H9 (cell line): ENCODE data around the gene AATF. TPM values are rescaled to one million over a fixed set of nuclear protein-coding genes. Genes with fewer than 3 reads are reported as not detected.

Experiments
- DNase-seq: peaks from one replicate; pipeline ENCODE4 v3.0.0-alpha.2; 2017
- H2AFZ ChIP-seq: one replicate; pipeline ENCODE4 v1.6.1; 2013; ENCODE audit warnings: mild to moderate bottlenecking, low read length, control low read depth, moderate library complexity
- H2AK5ac ChIP-seq: 2 replicates; pipeline ENCODE4 v1.6.1; 2013; ENCODE audit warnings: low read length, control low read depth, mixed read lengths; ENCODE audit not compliant: insufficient read length
- H2BK120ac ChIP-seq: one replicate; pipeline ENCODE4 v1.6.1; 2013; ENCODE audit warnings: low read depth, mild to moderate bottlenecking, low read length, control low read depth, inconsistent platforms; ENCODE audit not compliant: poor library complexity, severe bottlenecking
- H2BK12ac ChIP-seq: 2 replicates; pipeline ENCODE4 v1.6.1; 2013; ENCODE audit warnings: low read length, control low read depth, mixed read lengths, low read depth; ENCODE audit not compliant: insufficient read length
- H2BK15ac ChIP-seq: 2 replicates; pipeline ENCODE4 v1.6.1; 2013; ENCODE audit warnings: low read depth, low read length, control low read depth
- H2BK20ac ChIP-seq: one replicate; pipeline ENCODE4 v1.6.1; 2013; ENCODE audit warnings: low read depth, mild to moderate bottlenecking, low read length, control low read depth, inconsistent platforms; ENCODE audit not compliant: poor library complexity, severe bottlenecking
- H2BK5ac ChIP-seq: 2 replicates; pipeline ENCODE4 v1.6.1; 2013; ENCODE audit warnings: low read length, control low read depth, mixed read lengths; ENCODE audit not compliant: insufficient read length
- H3K14ac ChIP-seq: 2 replicates; pipeline ENCODE4 v1.6.1; 2013; ENCODE audit warnings: low read length, control low read depth; ENCODE audit not compliant: insufficient read depth
- H3K18ac ChIP-seq: 2 replicates; pipeline ENCODE4 v1.6.1; 2013; ENCODE audit warnings: low read depth, mild to moderate bottlenecking, mixed read lengths, low read length, control low read depth; ENCODE audit not compliant: insufficient read length
- H3K23ac ChIP-seq: 2 replicates; pipeline ENCODE4 v1.6.1; 2013; ENCODE audit warnings: low read length, control low read depth, mixed read lengths, low read depth; ENCODE audit not compliant: insufficient read length
- H3K23me2 ChIP-seq: 2 replicates; pipeline ENCODE4 v1.6.1; 2013; ENCODE audit warnings: low read depth, mild to moderate bottlenecking, mixed read lengths, low read length, control low read depth; ENCODE audit not compliant: insufficient read length, poor library complexity, severe bottlenecking
- H3K27ac ChIP-seq: 2 replicates; pipeline ENCODE4 v1.5.1; 2013; ENCODE audit warnings: low read length, control low read depth, mixed read lengths, low read depth; ENCODE audit not compliant: insufficient read length
- H3K27me3 ChIP-seq: 2 replicates; pipeline ENCODE4 v1.6.1; 2013; ENCODE audit warnings: low read length, control low read depth, inconsistent platforms; ENCODE audit not compliant: insufficient read depth
- H3K4ac ChIP-seq: 2 replicates; pipeline ENCODE4 v1.6.1; 2013; ENCODE audit warnings: low read depth, mild to moderate bottlenecking, control low read depth, inconsistent platforms, low read length, moderate library complexity
- H3K4me1 ChIP-seq: 2 replicates; pipeline ENCODE4 v1.6.1; 2013; ENCODE audit warnings: low read length, control low read depth, inconsistent platforms; ENCODE audit not compliant: insufficient read depth
- H3K4me2 ChIP-seq: 2 replicates; pipeline ENCODE4 v1.6.1; 2013; ENCODE audit warnings: low read length, control low read depth, mixed read lengths; ENCODE audit not compliant: insufficient read length, insufficient read depth
- H3K56ac ChIP-seq: 2 replicates; pipeline ENCODE4 v1.6.1; 2013; ENCODE audit warnings: low read depth, mild to moderate bottlenecking, mixed read lengths, low read length, control low read depth; ENCODE audit not compliant: insufficient read length
- H3K79me1 ChIP-seq: 2 replicates; pipeline ENCODE4 v1.6.1; 2013; ENCODE audit warnings: low read depth, mild to moderate bottlenecking, moderate library complexity, low read length, control low read depth, inconsistent platforms; ENCODE audit not compliant: insufficient read depth, poor library complexity, severe bottlenecking
- H3K79me2 ChIP-seq: 2 replicates; pipeline ENCODE4 v1.6.1; 2013; ENCODE audit warnings: low read length, control low read depth, inconsistent platforms; ENCODE audit not compliant: insufficient read depth
- H3K9ac ChIP-seq: 2 replicates; pipeline ENCODE4 v1.6.1; 2013; ENCODE audit warnings: low read length, control low read depth, mixed read lengths; ENCODE audit not compliant: insufficient read length; ENCODE audit errors: extremely low read depth
- H3K9me3 ChIP-seq: one replicate; pipeline ENCODE4 v1.6.1; 2013; ENCODE audit warnings: low read depth, low read length, inconsistent platforms; ENCODE audit not compliant: control insufficient read depth
- H3T11ph ChIP-seq: one replicate; pipeline ENCODE4 v1.6.1; 2013; ENCODE audit warnings: mild to moderate bottlenecking, low read length, control low read depth, inconsistent platforms
- H4K20me1 ChIP-seq: one replicate; pipeline ENCODE4 v1.6.1; 2013; ENCODE audit not compliant: control insufficient read depth, insufficient read length, insufficient read depth
- H4K5ac ChIP-seq: 2 replicates; pipeline ENCODE4 v1.6.1; 2013; ENCODE audit warnings: low read depth, mild to moderate bottlenecking, mixed read lengths, low read length, control low read depth; ENCODE audit not compliant: insufficient read length
- H4K8ac ChIP-seq: replicated peaks from 2 replicates; pipeline ENCODE4 v1.6.1; 2013; ENCODE audit warnings: low read length, control low read depth, mixed read lengths, low read depth; ENCODE audit not compliant: insufficient read length
- H4K91ac ChIP-seq: 2 replicates; pipeline ENCODE4 v1.6.1; 2013; ENCODE audit warnings: low read depth, mild to moderate bottlenecking, moderate library complexity, mixed read lengths, low read length, control low read depth; ENCODE audit not compliant: insufficient read length
- H3K27ac Mint-ChIP-seq, 3 experiments: 2 replicates in 2 of 3; 3 replicates in 1 of 3; pipeline ENCODE4 v1.8.0; 2020 to 2021; ENCODE audit warnings: mixed read lengths in 3 of 3, mild to moderate bottlenecking in 1 of 3, moderate library complexity in 1 of 3
- H3K27me3 Mint-ChIP-seq: 2 replicates; pipeline ENCODE4 v1.8.0; 2021; ENCODE audit warnings: low read depth, mild to moderate bottlenecking, moderate library complexity, mixed read lengths
- H3K36me3 Mint-ChIP-seq, 3 experiments: 2 replicates in 2 of 3; 3 replicates in 1 of 3; pipeline ENCODE4 v1.8.0; 2020 to 2021; ENCODE audit warnings: low read depth in 3 of 3, mixed read lengths in 3 of 3; ENCODE audit not compliant: insufficient read depth in 1 of 3
- H3K4me1 Mint-ChIP-seq, 2 experiments: 2 replicates each; pipeline ENCODE4 v1.8.0; 2020; ENCODE audit warnings: mixed read lengths in 2 of 2
- H3K4me3 Mint-ChIP-seq, 2 experiments: 2 replicates in 1 of 2; 3 replicates in 1 of 2; pipeline ENCODE4 v1.8.0; 2020 to 2021; ENCODE audit warnings: mild to moderate bottlenecking in 2 of 2, mixed read lengths in 2 of 2, moderate library complexity in 1 of 2
- H3K9me3 Mint-ChIP-seq, 2 experiments: 2 replicates in 1 of 2; 3 replicates in 1 of 2; pipeline ENCODE4 v1.8.0; 2020; ENCODE audit warnings: mild to moderate bottlenecking in 2 of 2, mixed read lengths in 2 of 2, moderate library complexity in 1 of 2
- WGBS: extraction: QIAGEN DNeasy Blood & Tissue Kit; methylation state at CpG from one replicate; pipeline ENCODE4 v1.1.7; 2013; ENCODE audit warnings: missing lambda C conversion rate, low lambda C conversion rate, mixed read lengths; ENCODE audit not compliant: insufficient read length; ENCODE audit errors: extremely low coverage; 5-methylcytosine and 5-hydroxymethylcytosine counted together
- total RNA-seq: library from RNA; stranded (reverse); gene quantifications from 2 replicates; pipeline ENCODE4 v1.2.1, GENCODE V29; 2021
- TF ChIP-seq, protein P1 (sequence below): fragments of 200-600 bp; sonication (generic); conservative IDR thresholded peaks from 3 replicates; pipeline ENCODE4 v1.8.0; 2021; ENCODE audit warnings: antibody characterized with exemption, mild to moderate bottlenecking

Gene AATF
- total RNA-seq, 1 experiment from 2014 or later: 69.6 TPM

DNA sequence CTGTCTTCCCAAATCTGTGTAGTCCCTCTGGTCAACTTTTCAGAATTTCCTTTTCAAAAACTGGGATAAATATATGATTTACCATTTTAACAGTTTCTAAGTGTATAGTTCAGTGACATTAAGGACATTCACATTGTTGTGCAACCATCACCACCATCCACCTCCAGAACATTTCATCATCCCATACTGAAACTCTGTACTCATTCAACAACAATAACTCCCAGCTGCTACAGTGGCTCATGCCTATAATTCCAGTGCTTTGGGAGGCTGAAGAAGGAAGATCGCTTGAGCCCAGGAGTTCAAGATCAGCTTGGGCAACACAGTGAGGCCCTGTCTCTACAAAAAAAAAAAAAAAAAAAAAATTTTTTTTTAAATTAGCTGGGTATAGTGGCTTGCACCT lies 131.0 kb downstream of the AATF start:
- H3K4ac ChIP-seq: no peak overlapping the region
- no peaks in the 10 kb centered on the region for H3K27me3 ChIP-seq
- no peak overlapping the region for H2BK15ac ChIP-seq
- H2BK12ac ChIP-seq: no peak overlapping the region
- H2AFZ ChIP-seq: no peak overlapping the region
- no peak overlapping the region for H3K9ac ChIP-seq
- DNase-seq: no peak
- H3T11ph ChIP-seq: no peak overlapping the region
- H3K23ac ChIP-seq: no peak overlapping the region
- H3K27ac Mint-ChIP-seq: no peak overlapping the region
- peaks cover 32 to 33% of the 10 kb centered on the region in 2 experiments for H3K4me1 Mint-ChIP-seq
- TF ChIP-seq, protein P1, sequence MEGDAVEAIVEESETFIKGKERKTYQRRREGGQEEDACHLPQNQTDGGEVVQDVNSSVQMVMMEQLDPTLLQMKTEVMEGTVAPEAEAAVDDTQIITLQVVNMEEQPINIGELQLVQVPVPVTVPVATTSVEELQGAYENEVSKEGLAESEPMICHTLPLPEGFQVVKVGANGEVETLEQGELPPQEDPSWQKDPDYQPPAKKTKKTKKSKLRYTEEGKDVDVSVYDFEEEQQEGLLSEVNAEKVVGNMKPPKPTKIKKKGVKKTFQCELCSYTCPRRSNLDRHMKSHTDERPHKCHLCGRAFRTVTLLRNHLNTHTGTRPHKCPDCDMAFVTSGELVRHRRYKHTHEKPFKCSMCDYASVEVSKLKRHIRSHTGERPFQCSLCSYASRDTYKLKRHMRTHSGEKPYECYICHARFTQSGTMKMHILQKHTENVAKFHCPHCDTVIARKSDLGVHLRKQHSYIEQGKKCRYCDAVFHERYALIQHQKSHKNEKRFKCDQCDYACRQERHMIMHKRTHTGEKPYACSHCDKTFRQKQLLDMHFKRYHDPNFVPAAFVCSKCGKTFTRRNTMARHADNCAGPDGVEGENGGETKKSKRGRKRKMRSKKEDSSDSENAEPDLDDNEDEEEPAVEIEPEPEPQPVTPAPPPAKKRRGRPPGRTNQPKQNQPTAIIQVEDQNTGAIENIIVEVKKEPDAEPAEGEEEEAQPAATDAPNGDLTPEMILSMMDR: no peak
- H3K4me2 ChIP-seq: no peak overlapping the region
- H3K14ac ChIP-seq: no peak overlapping the region
- peaks cover 14 to 21% of the 10 kb centered on the region in 2 experiments for H3K9me3 Mint-ChIP-seq
- peaks cover 8 to 38% (median 23%) of the 10 kb centered on the region in 3 experiments; a peak in 5 of 7 replicates for H3K36me3 Mint-ChIP-seq
- H3K56ac ChIP-seq: no peak overlapping the region
- H3K27me3 Mint-ChIP-seq: peaks cover 2% of the 10 kb centered on the region; the same call in 1 of the 2 replicates
- H2BK120ac ChIP-seq: no peak overlapping the region
- no peak overlapping the region for H2AK5ac ChIP-seq
- no peaks in the 10 kb centered on the region for H3K23me2 ChIP-seq
- H3K4me1 ChIP-seq: peaks cover 12% of the 10 kb centered on the region
- no peak overlapping the region for H3K18ac ChIP-seq
- no peak overlapping the region for H4K5ac ChIP-seq
- H3K4me3 Mint-ChIP-seq: no peak overlapping the region
- no peak overlapping the region for H2BK20ac ChIP-seq
- H2BK5ac ChIP-seq: no peak overlapping the region
- H4K91ac ChIP-seq: no peak overlapping the region
- H4K8ac ChIP-seq: no peak overlapping the region
- WGBS: no CpG with 5 or more reads among the region's 1 CpG
- H3K27ac ChIP-seq: no peak overlapping the region
- H3K79me1 ChIP-seq: no peaks in the 10 kb centered on the region
- H4K20me1 ChIP-seq: no peaks in the 10 kb centered on the region
- no peaks in the 10 kb centered on the region for H3K9me3 ChIP-seq
- no peaks in the 10 kb centered on the region for H3K79me2 ChIP-seq
